Astrocyte of the cerebellum (primary cell): ENCODE measurements around the gene SARS2.
A peak's percentile ranks its signal among the peaks of the same experiment; 100 is the strongest.
"Not testable (repeated sequence)": the region's sequence is repeated elsewhere in the genome, so short reads cannot be mapped to it uniquely, and the experiment has no call there.

ENCODE experiments used
- DNase-seq: peaks from one replicate; pipeline ENCODE4 v3.0.0-alpha.2; 2011; ENCODE audit warnings: low read depth
- H3K4me3 ChIP-seq: 2 replicates; pipeline ENCODE4 v1.5.1; 2011; ENCODE audit warnings: mild to moderate bottlenecking, low read depth, low read length, moderate library complexity
- in situ Hi-C: cut with HindIII; loops from 2 replicates; pipeline ENCODE4 v1.10.0; 2017; ENCODE audit warnings: low sequenced_read_pairs
- TF ChIP-seq, protein P1 (sequence below): IDR thresholded peaks from 2 replicates; pipeline ENCODE4 v1.5.1; 2012; ENCODE audit warnings: low read length, low read depth, moderate library complexity, mild to moderate bottlenecking; ENCODE audit errors: missing control alignments

Gene SARS2

DNA sequence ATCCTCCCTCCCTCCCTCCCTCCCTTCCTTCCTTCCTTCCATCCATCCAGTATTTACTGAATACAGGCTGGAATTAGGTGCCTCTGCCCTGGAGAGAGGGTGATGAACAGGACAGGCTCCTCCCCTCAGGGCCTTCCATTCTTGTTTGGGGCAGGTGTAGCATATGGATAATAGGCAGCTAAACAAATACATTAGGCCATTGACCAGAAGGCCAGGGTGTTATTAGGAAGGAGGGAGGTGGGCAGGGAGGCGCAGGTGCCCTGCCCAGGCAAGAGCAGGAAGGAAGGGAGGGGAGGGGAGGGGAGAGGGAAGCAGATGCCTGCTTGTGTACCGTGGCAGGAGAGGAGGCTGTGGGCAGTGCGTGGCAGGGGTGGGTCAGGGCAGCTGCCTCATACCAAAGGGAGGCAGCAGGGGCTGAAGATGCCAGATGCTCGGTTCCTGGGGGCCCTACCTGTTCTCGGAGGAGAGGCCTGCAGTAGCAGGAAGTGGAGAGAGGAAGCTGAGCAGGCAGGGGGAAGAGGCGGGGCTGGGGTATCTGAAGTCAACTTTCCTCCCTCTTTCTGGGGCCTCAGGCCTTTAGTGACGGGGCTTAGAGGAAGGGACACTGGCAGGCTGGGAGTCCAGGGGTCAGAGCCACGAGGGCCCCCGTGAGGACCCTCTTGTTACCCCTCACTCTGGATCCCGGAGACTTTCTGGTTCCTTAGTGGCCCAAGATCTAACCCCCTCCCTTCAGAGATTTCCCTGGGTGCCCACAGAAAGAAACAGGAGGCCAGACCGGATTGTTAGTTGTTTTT is 52.6 kb downstream of the SARS2 start, which contains the start of gene RINL:
Gene RINL, minus strand, starts transcription at position 495 of the 794 bp plus-strand sequence. CDS start 1,533 bp downstream, outside the sequence.
- TF ChIP-seq, protein P1, sequence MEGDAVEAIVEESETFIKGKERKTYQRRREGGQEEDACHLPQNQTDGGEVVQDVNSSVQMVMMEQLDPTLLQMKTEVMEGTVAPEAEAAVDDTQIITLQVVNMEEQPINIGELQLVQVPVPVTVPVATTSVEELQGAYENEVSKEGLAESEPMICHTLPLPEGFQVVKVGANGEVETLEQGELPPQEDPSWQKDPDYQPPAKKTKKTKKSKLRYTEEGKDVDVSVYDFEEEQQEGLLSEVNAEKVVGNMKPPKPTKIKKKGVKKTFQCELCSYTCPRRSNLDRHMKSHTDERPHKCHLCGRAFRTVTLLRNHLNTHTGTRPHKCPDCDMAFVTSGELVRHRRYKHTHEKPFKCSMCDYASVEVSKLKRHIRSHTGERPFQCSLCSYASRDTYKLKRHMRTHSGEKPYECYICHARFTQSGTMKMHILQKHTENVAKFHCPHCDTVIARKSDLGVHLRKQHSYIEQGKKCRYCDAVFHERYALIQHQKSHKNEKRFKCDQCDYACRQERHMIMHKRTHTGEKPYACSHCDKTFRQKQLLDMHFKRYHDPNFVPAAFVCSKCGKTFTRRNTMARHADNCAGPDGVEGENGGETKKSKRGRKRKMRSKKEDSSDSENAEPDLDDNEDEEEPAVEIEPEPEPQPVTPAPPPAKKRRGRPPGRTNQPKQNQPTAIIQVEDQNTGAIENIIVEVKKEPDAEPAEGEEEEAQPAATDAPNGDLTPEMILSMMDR, result no peak
- no peak for DNase-seq
- in situ Hi-C loops, result no loop called here
- no peak within 1 kb of the TSS for H3K4me3 ChIP-seq

DNA sequence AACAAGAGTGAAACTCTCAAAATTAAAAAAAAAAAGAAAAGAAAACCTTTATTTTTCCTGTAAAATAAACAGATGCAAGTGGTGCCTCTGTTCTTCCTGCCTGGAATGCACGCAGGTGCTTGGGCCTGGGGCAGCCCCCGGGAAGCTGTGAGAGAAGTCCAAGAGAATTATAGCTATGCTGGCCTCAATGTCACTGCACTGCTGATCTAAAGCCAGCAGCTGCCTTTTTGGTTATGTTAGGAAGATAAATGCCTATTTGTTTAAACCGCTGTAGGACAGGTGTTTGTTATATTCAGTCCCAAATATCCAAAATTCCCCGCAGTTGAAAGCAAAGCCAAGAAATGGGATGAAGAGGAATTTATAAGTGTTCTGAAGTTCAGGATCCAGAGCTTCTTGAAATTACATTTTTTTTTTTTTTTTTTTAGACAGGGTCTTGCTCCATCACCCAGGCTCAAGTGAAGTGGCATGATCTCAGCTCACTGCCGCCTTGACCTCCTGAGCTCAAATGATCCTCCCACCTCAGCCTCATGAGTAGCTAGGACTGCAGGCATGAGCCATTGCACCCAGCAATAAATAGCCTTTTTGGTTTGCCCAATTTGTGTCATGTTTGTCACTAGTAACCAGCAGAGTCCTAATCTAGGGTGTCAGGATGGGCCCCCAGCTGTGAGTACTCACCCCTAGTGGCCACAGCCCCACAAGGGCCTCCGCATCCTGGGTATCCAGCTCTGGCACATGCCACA is 54.7 kb downstream of the SARS2 start:
- in situ Hi-C loops, result no loop called here
- no peak for DNase-seq
- TF ChIP-seq, protein P1, result no peak
- H3K4me3 ChIP-seq, result no peak overlapping the region

DNA sequence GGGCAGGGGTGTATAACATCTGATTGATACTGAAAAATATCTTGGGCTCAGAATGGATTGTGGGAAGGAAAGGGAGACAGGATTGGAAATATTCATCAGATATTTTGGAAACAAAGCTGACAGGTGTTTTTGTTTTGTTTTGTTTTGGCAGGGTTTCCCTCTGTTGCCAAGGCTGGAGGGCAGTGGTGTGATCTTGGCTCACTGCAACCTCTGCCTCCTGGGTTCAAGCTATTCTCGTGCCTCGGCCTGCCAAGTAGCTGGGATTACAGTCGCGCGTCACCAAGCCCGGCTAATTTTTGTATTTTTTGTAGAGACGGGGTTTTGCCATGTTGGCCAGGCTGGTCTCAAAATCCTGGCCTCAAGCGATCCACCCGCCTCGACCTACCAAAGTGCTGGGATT is 57.2 kb downstream of the SARS2 start:
- H3K4me3 ChIP-seq, in situ Hi-C loops, DNase-seq: not testable (repeated sequence)

DNA sequence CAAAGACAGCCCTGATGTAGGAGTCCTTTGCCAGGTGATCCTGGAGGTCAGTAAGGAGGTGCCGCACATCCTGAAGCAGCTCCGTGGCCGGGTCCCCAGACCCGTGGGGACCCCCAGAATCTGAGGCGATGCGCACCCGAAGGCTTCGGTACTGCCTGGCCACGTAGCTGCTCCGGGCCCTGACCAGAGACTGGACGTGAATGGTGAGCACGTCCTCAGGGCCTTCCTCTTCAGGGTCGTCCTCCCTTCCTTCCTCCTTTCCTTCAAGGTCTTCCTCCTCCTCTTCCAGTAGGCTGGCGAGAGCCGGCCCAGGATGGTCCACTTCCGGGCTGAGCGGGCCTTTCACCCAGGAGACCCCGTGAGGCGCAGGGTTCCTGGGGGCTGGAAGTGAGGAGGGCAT is 60.0 kb downstream of the SARS2 start:
- in situ Hi-C loops, result no loop called here
- no peak overlapping the region for H3K4me3 ChIP-seq
- TF ChIP-seq, protein P1, result no peak
- no peak for DNase-seq

DNA sequence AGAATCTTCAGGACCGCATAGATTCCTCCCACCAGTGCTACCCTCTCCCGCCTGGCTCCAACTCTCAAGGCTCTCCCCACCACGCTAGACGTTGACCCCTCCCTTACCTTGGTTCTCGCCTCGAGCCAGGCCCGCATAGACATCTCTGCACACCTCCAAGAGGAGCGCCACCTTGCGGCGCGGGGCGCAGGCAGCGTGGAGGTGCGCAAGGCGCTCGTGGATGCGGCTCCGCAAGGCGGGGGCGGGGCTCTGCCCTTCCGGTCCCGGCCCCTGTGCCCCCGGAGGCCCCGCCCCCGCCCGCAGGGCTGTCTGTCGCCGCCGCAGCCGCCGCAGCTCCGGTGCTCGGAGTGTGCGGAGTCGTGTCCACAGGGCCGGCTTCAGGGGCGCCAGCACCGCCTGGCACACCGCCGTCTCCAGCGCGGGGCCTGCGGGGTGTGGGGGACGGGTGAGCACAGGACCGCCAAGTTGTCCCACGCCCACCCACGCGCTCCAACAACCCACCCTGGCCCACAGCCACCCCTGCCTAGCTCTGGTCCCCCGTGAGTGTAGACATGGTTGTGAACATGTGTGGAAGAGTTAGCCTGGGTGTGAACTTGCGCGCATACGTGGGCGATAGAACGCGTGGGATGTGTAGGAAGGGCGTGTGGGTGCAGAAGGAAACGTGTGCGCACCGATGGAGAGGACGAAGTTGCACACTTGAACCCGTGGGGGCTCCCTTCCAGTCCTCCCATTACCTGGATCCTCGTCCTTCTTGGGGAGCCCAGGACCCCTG is 60.5 kb downstream of the SARS2 start:
- DNase-seq, result no peak
- in situ Hi-C loops, result no loop called here
- TF ChIP-seq, protein P1, result peak; percentile 77

DNA sequence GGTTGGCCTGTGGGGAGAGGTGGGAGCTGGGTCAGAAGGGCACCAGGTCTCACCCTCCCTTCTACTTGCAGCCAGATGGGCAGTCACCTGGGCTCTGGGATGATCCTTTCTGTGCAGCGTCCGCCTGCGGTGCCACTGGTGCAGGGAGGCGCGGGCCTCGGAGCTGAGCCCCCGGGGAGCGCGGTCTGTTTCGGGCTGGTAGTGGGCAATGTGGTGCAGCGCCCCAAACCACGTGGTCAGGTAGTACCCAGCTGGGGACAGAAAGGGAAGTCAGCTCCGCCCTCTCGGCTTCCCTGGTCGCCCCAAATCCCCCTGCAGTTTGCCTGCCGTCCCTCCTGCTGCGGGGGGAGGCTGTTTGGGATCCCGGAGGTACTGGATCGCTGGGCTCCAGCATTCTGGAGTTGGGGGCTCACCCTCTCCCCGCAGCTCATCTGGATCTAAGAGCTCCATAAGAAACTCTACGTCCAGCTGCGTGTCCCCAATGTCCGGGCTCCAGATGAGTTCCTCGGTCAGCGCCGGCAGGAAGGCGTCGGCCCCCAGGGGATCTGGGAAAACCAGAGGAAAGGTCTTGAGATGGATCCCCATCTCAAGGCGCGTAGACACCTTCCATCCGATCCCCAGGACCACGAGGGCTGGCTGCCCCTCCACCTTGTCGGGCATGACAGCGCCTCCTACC is 61.3 kb downstream of the SARS2 start:
- in situ Hi-C loops, result no loop called here
- peak overlapping the region; percentile 40 for H3K4me3 ChIP-seq
- no peak for DNase-seq
- TF ChIP-seq, protein P1, result no peak

More for the DNA sequence above, 60.5 kb downstream of the SARS2 start:
- H3K4me3 ChIP-seq, result peak overlapping the region; percentile 40
